ENCODE data around the gene SUN2. TPM values are rescaled to one million over a fixed set of nuclear protein-coding genes. Genes with fewer than 3 reads are reported as not detected.

The SUN2 gene
- total RNA-seq, 1 donor from 2014 or later: 896 TPM

- DNase-seq (ENCODE audit: low spot score in 2 of 2): no peak
- Histone ChIP-seq H3K36me3 (peaks cover 95 to 100% of the 10 kb centered on the region in 2 donors), H3K27ac (no peak overlapping the region), H3K27me3 (no peaks in the 10 kb centered on the region), H3K4me1 (no peaks in the 10 kb centered on the region), H3K4me3 (no peak overlapping the region), H3K9me3 (no peaks in the 10 kb centered on the region)
- TF ChIP-seq CTCF (IDR thresholded peaks at IDR 0.05): no peak
- intact Hi-C loops (cut with DNase I): no loop called here
Observed at GRCh38 chr22:38745676-38746460, 9.9 kb downstream of the SUN2 start.

GRCh38 chr22:38744981-38745380 lies 10.8 kb downstream of the SUN2 start:
- H3K27ac ChIP-seq: no peak overlapping the region
- no peak overlapping the region for H3K4me3 ChIP-seq
- H3K9me3 ChIP-seq: no peaks in the 10 kb centered on the region
- H3K27me3 ChIP-seq: no peaks in the 10 kb centered on the region
- DNase-seq (ENCODE audit: low spot score in 2 of 2): no peak
- H3K4me1 ChIP-seq: no peaks in the 10 kb centered on the region
- no peak for TF ChIP-seq CTCF (IDR thresholded peaks at IDR 0.05)
- intact Hi-C loops (cut with DNase I): no loop called here
- H3K36me3 ChIP-seq: peaks cover 95 to 100% of the 10 kb centered on the region in 2 donors

GRCh38 chr22:38742176-38742942 lies 13.4 kb downstream of the SUN2 start:
- intact Hi-C loops (cut with DNase I): no loop called here
- no peak for TF ChIP-seq CTCF (IDR thresholded peaks at IDR 0.05)
- no peaks in the 10 kb centered on the region for H3K27me3 ChIP-seq
- DNase-seq (ENCODE audit: low spot score in 2 of 2): no peak
- H3K9me3 ChIP-seq: no peaks in the 10 kb centered on the region
- H3K36me3 ChIP-seq: peaks cover 95 to 100% of the 10 kb centered on the region in 2 donors
- no peak overlapping the region for H3K4me3 ChIP-seq
- peak overlapping the region in 1 of 2 donors; percentile 13 for H3K27ac ChIP-seq
- no peaks in the 10 kb centered on the region for H3K4me1 ChIP-seq

- no peak overlapping the region for H3K27ac ChIP-seq
Observed at GRCh38 chr22:38741576-38741975, 14.2 kb downstream of the SUN2 start.

GRCh38 chr22:38741166-38741565 lies 14.6 kb downstream of the SUN2 start:
- intact Hi-C loops (cut with DNase I): no loop called here
- no peak for TF ChIP-seq CTCF (IDR thresholded peaks at IDR 0.05)
- peaks cover 95 to 100% of the 10 kb centered on the region in 2 donors for H3K36me3 ChIP-seq
- H3K27ac ChIP-seq: no peak overlapping the region
- no peaks in the 10 kb centered on the region for H3K4me1 ChIP-seq
- H3K9me3 ChIP-seq: no peaks in the 10 kb centered on the region
- H3K4me3 ChIP-seq: no peak overlapping the region
- DNase-seq (ENCODE audit: low spot score in 2 of 2): no peak
- H3K27me3 ChIP-seq: no peaks in the 10 kb centered on the region

More at GRCh38 chr22:38741576-38741975, 14.2 kb downstream of the SUN2 start:
- no peaks in the 10 kb centered on the region for H3K4me1 ChIP-seq
- H3K27me3 ChIP-seq: no peaks in the 10 kb centered on the region
- intact Hi-C loops (cut with DNase I): no loop called here
- peaks cover 95 to 100% of the 10 kb centered on the region in 2 donors for H3K36me3 ChIP-seq
- H3K9me3 ChIP-seq: no peaks in the 10 kb centered on the region
- no peak overlapping the region for H3K4me3 ChIP-seq
- DNase-seq (ENCODE audit: low spot score in 2 of 2): no peak
- no peak for TF ChIP-seq CTCF (IDR thresholded peaks at IDR 0.05)

All from ascending aorta (tissue), 2 donors.